NB4 (cell line): ENCODE measurements around the gene USP10.
A peak's percentile ranks its signal among the peaks of the same experiment; 100 is the strongest.

Experiments used
- DNase-seq: peaks from one replicate; pipeline ENCODE4 v3.0.0; 2010; ENCODE audit warnings: low read depth
- H3K4me3 ChIP-seq: one replicate; pipeline ENCODE4 v1.5.1; 2011; ENCODE audit warnings: mild to moderate bottlenecking, low read depth, low read length, moderate library complexity
- MAX ChIP-seq: IDR thresholded peaks from 2 replicates; pipeline ENCODE4 v1.6.1; 2011; ENCODE audit warnings: low read depth, low read length
- MYC ChIP-seq: IDR thresholded peaks from 2 replicates; pipeline ENCODE4 v1.6.1; 2011; ENCODE audit warnings: low read depth, low read length
- POLR2A ChIP-seq: IDR thresholded peaks from 2 replicates; pipeline ENCODE4 v1.6.1; 2011; ENCODE audit warnings: mild to moderate bottlenecking; ENCODE audit not compliant: insufficient read length; ENCODE audit errors: extremely low read depth
- TF ChIP-seq, protein P1 (sequence below): IDR thresholded peaks from one replicate; pipeline ENCODE4 v1.5.1; 2012; ENCODE audit warnings: low read depth, low read length

USP10 gene

GRCh38 chr16:84820305-84820684 is 120.5 kb downstream of the USP10 start:
- peak overlapping the region; percentile 27 for H3K4me3 ChIP-seq
- no peak for DNase-seq
- TF ChIP-seq MAX, result no peak
- TF ChIP-seq MYC, result no peak
- TF ChIP-seq POLR2A, result no peak
- TF ChIP-seq, protein P1, sequence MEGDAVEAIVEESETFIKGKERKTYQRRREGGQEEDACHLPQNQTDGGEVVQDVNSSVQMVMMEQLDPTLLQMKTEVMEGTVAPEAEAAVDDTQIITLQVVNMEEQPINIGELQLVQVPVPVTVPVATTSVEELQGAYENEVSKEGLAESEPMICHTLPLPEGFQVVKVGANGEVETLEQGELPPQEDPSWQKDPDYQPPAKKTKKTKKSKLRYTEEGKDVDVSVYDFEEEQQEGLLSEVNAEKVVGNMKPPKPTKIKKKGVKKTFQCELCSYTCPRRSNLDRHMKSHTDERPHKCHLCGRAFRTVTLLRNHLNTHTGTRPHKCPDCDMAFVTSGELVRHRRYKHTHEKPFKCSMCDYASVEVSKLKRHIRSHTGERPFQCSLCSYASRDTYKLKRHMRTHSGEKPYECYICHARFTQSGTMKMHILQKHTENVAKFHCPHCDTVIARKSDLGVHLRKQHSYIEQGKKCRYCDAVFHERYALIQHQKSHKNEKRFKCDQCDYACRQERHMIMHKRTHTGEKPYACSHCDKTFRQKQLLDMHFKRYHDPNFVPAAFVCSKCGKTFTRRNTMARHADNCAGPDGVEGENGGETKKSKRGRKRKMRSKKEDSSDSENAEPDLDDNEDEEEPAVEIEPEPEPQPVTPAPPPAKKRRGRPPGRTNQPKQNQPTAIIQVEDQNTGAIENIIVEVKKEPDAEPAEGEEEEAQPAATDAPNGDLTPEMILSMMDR, result no peak

DNA sequence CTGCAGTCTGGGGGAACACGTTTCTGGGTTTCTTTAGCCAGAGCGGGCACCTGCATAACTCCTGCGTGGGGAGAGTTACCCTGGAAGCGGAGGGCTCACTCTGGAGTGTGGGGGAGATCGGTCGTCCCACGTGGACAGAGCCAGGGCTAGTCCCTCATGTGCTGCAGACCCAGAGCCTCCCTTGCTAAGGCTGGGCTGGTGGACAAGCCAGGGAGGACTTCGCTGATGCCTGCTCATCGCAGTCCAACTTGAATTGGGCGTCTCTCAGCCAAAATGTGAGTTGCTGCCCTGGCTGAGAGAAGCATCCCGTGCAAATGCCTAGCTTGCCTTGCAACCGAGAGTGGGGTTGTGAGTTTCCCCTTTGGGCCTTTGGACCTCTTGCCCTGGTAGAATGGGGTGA is 121.0 kb downstream of the USP10 start:
- DNase-seq, result no peak
- H3K4me3 ChIP-seq, result no peak overlapping the region
- TF ChIP-seq MAX (no peak), MYC (no peak), POLR2A (no peak)
- TF ChIP-seq, protein P1, result no peak

- no peak for DNase-seq
- TF ChIP-seq POLR2A (no peak), MYC (no peak), MAX (no peak)
- TF ChIP-seq, protein P1, result no peak
- no peak overlapping the region for H3K4me3 ChIP-seq
Measured at GRCh38 chr16:84821179-84821578, 121.4 kb downstream of the USP10 start.

- H3K4me3 ChIP-seq, result no peak overlapping the region
- no peak for DNase-seq
- TF ChIP-seq MYC (no peak), MAX (no peak), POLR2A (no peak)
- TF ChIP-seq, protein P1, result no peak
Measured at GRCh38 chr16:84821728-84822689, 122.2 kb downstream of the USP10 start.

DNA sequence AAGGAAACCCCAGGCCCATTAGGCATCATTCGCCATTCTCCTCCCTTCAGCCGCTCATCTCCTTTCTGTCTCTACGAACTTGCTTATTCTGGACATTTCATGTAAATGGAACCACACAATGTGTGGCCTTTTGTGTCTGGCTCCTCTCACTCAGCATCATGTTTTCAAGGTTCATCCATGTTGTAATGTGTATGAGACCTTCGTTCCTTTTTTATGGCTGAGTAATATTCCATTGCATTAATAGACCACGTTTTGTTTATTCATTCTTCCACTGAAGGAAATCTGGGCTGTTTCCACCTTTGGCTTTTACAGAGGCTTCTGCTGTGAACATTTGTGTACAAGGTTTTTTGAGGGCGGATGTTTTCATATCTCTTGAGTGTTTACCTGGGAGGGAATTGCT is 123.2 kb downstream of the USP10 start:
- no peak for DNase-seq
- H3K4me3 ChIP-seq, result no peak overlapping the region
- TF ChIP-seq MYC (no peak), POLR2A (no peak), MAX (no peak)
- TF ChIP-seq, protein P1, result no peak
